ENCODE results near the gene IFNA16.
"Not testable (repeated sequence)": the region's sequence is repeated elsewhere in the genome, so short reads cannot be mapped to it uniquely, and the experiment has no call there.

IFNA16 gene

GRCh38 chr9:21217211-21217610 lies at the start of gene IFNA16:
Gene IFNA16 (minus strand): TSS chr9:21217311. CDS start chr9:21217305, 6 bp downstream.
- not testable (repeated sequence) for H3K4me3 ChIP-seq (replicated peaks; ENCODE audit: low read depth, low read length); DNase-seq (ENCODE audit: low read depth)

DNA sequence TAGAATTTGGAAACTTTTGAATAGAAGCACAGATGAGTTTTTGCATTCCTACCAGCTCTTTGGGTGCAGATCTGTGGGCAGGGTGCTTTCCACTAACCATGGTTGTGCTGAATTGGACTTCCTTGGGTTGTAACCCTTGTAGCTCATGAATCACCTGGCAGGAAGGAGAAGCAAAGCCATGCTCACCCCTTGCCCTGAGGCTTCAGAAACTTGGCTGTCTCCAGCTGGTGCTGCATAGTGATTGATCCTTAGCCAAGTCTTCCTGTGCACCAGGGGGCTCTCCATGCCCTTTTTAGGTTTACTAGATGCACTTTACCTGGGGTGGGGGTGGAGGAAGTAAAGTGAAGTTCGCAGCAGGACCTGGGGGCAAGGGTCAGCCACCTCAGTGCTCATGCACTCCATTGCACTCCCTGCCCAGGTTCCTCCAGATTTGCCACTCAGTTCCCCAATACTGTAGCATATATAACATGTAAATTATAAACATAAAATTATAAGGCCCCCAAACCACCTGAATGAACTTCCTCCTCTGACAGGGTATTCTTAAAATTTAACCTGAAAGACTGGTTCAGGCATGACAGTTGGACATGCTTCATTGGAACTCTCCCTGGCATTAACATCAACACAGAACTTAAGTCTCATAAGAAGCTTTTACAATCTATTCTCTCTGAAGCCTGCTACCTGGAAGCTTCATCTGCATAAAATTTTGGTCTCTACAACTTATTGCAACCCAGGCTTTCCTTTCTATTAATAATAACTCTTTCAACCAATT lies 48.5 kb upstream of the IFNA16 start:
- DNase-seq (ENCODE audit: low read depth): no peak
- H3K4me3 ChIP-seq (replicated peaks; ENCODE audit: low read depth, low read length): no peak overlapping the region
- TF ChIP-seq, protein P1, sequence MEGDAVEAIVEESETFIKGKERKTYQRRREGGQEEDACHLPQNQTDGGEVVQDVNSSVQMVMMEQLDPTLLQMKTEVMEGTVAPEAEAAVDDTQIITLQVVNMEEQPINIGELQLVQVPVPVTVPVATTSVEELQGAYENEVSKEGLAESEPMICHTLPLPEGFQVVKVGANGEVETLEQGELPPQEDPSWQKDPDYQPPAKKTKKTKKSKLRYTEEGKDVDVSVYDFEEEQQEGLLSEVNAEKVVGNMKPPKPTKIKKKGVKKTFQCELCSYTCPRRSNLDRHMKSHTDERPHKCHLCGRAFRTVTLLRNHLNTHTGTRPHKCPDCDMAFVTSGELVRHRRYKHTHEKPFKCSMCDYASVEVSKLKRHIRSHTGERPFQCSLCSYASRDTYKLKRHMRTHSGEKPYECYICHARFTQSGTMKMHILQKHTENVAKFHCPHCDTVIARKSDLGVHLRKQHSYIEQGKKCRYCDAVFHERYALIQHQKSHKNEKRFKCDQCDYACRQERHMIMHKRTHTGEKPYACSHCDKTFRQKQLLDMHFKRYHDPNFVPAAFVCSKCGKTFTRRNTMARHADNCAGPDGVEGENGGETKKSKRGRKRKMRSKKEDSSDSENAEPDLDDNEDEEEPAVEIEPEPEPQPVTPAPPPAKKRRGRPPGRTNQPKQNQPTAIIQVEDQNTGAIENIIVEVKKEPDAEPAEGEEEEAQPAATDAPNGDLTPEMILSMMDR (IDR thresholded peaks at IDR 0.05; ENCODE audit: low read length, missing control alignments): no peak

DNA sequence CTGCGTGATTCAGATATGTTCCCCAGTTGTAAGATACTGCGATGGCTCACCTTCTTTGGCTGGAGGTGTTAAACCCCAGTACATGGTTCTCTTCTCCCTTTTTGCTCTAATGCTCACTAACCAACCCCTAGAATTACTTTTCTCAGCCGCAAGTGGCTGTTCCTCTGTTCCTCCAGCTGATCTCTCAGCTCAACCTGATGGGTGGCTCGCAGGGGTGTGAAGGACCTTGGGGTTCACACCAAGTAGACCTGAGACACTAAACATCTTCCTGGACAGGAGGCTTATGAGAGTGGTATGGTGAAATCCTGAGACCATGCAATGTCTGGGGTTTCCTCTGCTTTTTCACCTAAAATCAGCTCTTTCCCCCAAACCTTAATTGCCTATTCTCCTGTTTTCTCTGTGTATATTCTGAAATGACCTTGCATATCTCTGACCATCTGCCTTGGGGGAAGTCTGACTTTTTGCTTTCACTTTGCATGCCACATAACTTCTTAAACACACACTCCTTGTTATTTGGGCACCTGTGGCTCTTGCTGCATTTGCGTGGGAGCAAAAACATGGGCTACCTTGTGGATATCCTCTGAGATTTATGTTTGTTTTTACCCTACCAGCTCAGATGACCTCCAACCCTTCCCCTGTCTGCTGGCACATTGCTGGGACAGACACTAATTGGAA lies 38.6 kb upstream of the IFNA16 start:
- DNase-seq (ENCODE audit: low read depth): no peak
- H3K4me3 ChIP-seq (replicated peaks; ENCODE audit: low read depth, low read length): no peak overlapping the region
- TF ChIP-seq, protein P1 (IDR thresholded peaks at IDR 0.05; ENCODE audit: low read length, missing control alignments): no peak

- peak; percentile 49 for DNase-seq (ENCODE audit: low read depth)
- peak overlapping the region; percentile 13 for H3K4me3 ChIP-seq (replicated peaks; ENCODE audit: low read depth, low read length)
- TF ChIP-seq, protein P1 (IDR thresholded peaks at IDR 0.05; ENCODE audit: low read length, missing control alignments): peak; percentile 51
These were observed 35.8 kb upstream of the IFNA16 start for GRCh38 chr9:21252721-21253547.

DNA sequence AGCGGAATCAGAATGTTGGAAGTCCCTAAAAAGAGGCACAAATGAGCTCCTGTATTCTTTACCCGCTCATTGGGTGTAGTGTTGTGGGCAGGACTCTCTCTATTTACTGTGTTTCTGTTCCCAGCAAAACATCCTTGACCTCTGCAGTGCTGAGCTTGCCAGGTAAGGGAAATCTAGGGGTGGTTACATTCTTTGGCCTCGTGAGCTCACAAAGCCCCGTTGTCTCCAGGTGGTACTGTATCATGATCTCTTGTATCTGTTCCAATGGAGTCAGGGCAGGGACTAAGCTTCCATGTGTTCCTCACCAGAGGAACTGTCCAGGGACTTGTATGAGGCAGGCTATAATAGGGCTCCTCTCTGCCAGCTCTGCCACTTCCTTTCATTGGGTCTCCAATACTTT lies 34.5 kb upstream of the IFNA16 start:
- no peak for DNase-seq (ENCODE audit: low read depth)
- H3K4me3 ChIP-seq (replicated peaks; ENCODE audit: low read depth, low read length): no peak overlapping the region
- TF ChIP-seq, protein P1 (IDR thresholded peaks at IDR 0.05; ENCODE audit: low read length, missing control alignments): no peak

GRCh38 chr9:21251190-21251589 lies 34.1 kb upstream of the IFNA16 start:
- no peak for DNase-seq (ENCODE audit: low read depth)
- TF ChIP-seq, protein P1 (IDR thresholded peaks at IDR 0.05; ENCODE audit: low read length, missing control alignments): no peak
- H3K4me3 ChIP-seq (replicated peaks; ENCODE audit: low read depth, low read length): no peak overlapping the region

DNA sequence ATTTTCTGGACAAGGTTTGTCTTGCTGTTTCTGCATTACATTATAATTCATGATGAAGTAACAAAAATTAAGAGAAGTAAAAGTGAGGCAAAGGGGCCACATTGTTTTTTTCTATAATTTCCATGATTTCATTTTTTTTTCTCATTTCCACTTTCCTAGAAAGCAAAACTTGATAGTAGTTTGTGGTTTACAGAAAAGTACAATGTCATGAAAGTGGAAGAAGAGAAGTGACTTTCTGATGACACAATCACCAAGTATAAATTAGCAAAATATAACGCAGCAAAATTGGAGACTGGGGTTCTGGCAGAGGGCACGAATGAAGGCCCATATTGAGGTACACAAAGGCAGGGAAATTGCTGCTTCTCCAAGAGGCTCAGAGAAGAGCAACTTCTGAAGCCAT lies 27.7 kb upstream of the IFNA16 start:
- DNase-seq (ENCODE audit: low read depth): no peak
- TF ChIP-seq, protein P1 (IDR thresholded peaks at IDR 0.05; ENCODE audit: low read length, missing control alignments): no peak
- H3K4me3 ChIP-seq (replicated peaks; ENCODE audit: low read depth, low read length): no peak overlapping the region

Measured in fibroblast of pulmonary artery (primary cell).